Lung microvascular endothelial cell (primary cell): ENCODE data around the gene USP17L21. TPM values are rescaled to one million over a fixed set of nuclear protein-coding genes. Genes with fewer than 3 reads are reported as not detected.
"Not testable (repeated sequence)": the region's sequence is repeated elsewhere in the genome, so short reads cannot be mapped to it uniquely, and the experiment has no call there.

Experiments used
- DNase-seq, 2 donors: peaks; one replicate each; pipeline versions ENCODE4 v3.0.0 to v3.0.0-alpha.2; 2010; ENCODE audit warnings: low read depth in 2 of 2
- total RNA-seq: library from RNA; depleted of rRNA; stranded (reverse); fragments of >200 nt; gene quantifications from 2 replicates; pipeline ENCODE4 v1.2.1, GENCODE V29; 2014

USP17L21 gene, protein sequence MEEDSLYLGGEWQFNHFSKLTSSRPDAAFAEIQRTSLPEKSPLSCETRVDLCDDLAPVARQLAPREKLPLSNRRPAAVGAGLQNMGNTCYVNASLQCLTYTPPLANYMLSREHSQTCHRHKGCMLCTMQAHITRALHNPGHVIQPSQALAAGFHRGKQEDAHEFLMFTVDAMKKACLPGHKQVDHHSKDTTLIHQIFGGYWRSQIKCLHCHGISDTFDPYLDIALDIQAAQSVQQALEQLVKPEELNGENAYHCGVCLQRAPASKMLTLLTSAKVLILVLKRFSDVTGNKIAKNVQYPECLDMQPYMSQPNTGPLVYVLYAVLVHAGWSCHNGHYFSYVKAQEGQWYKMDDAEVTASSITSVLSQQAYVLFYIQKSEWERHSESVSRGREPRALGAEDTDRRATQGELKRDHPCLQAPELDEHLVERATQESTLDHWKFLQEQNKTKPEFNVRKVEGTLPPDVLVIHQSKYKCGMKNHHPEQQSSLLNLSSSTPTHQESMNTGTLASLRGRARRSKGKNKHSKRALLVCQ
- not detected in 2 replicates for total RNA-seq

- DNase-seq = not testable (repeated sequence)
These were observed at the start of gene USP17L21 for GRCh38 chr4:9262572-9262971. Gene USP17L21, plus strand, starts transcription at chr4:9262872. Its CDS starts 0 bp downstream, at chr4:9262872.

DNA sequence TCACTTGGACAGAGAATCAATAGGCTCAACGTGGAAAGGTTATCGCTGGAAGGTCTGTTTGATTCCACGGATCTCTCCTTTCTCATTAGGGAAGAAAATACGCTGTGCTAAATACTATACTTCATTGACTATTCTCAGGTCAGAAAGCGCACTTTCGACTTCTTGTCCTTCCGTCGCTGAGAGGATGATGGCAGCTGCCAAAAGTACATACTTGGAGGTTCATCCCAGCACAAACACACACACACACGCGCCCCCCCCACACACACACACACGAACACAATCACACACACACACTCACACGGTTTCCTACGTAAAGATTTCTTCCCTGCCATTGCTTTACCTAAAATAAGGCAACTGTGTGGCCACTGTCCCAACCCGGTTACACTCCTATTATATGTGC, 48.0 kb upstream of the USP17L21 start:
- not testable (repeated sequence) for DNase-seq

DNA sequence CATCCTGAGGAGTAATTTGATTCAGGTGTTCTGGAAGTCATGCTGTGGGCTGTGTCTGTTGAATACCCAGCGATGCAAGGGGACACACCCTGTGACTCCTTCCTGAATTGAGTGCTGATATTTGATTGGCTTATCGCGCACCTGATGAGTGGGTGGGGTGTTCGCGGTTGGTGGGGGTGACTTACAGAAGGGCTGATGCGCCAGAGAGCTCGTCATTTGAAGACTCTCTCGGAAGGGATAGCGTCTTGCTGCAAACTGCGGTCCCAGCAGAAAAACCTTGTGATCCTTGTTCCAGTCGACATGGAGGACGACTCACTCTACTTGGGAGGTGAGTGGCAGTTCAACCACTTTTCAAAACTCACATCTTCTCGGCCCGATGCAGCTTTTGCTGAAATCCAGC, 47.6 kb upstream of the USP17L21 start, which contains the start of gene USP17L11:
Gene USP17L11 (plus strand): TSS at position 301 of the 400 bp plus-strand sequence. CDS start 0 bp downstream, at position 301.
- not testable (repeated sequence) for DNase-seq

DNA sequence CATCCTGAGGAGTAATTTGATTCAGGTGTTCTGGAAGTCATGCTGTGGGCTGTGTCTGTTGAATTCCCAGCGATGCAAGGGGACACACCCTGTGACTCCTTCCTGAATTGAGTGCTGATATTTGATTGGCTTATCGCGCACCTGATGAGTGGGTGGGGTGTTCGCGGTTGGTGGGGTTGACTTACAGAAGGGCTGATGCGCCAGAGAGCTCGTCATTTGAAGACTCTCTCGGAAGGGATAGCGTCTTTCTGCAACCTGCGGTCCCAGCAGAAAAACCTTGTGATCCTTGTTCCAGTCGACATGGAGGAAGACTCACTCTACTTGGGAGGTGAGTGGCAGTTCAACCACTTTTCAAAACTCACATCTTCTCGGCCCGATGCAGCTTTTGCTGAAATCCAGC, 42.8 kb upstream of the USP17L21 start, which contains the start of gene USP17L12:
Gene USP17L12 (plus strand): TSS at position 301 of the 400 bp plus-strand sequence. CDS start 0 bp downstream, at position 301.
- DNase-seq = not testable (repeated sequence)

GRCh38 chr4:9224596-9224995, 38.1 kb upstream of the USP17L21 start, which contains the start of gene USP17L13:
Gene USP17L13, plus strand, starts transcription at chr4:9224896. Its CDS starts 0 bp downstream, at chr4:9224896.
- DNase-seq = not testable (repeated sequence)

- not testable (repeated sequence) for DNase-seq
These were observed 32.4 kb upstream of the USP17L21 start for GRCh38 chr4:9230249-9230648.

DNA sequence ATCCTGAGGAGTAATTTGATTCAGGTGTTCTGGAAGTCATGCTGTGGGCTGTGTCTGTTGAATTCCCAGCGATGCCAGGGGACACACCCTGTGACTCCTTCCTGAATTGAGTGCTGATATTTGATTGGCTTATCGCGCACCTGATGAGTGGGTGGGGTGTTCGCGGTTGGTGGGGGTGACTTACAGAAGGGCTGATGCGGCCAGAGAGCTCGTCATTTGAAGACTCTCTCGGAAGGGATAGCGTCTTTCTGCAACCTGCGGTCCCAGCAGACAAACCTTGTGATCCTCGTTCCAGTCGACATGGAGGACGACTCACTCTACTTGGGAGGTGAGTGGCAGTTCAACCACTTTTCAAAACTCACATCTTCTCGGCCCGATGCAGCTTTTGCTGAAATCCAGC, 28.6 kb upstream of the USP17L21 start, which contains the start of gene USP17L15:
Gene USP17L15 (plus strand): TSS at position 301 of the 400 bp plus-strand sequence. CDS start 0 bp downstream, at position 301.
- DNase-seq = not testable (repeated sequence)

DNA sequence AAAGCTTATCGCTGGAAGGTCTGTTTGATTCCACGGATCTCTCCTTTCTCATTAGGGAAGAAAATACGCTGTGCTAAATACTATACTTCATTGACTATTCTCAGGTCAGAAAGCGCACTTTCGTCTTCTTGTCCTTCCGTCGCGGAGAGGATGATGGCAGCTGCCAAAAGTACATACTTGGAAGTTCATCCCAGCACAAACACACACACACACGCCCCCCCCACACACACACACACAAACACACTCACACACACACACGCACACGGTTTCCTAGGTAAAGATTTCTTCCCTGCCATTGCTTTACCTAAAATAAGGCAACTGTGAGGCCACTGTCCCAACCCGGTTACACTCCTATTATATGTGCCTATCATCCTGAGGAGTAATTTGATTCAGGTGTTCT, 24.2 kb upstream of the USP17L21 start:
- DNase-seq = peak; percentile 0 to 2

GRCh38 chr4:9243579-9243978, 19.1 kb upstream of the USP17L21 start, which contains the start of gene USP17L17:
Gene USP17L17, plus strand, starts transcription at chr4:9243879. Its CDS starts 0 bp downstream, at chr4:9243879.
- not testable (repeated sequence) for DNase-seq

GRCh38 chr4:9247953-9248680, 14.6 kb upstream of the USP17L21 start, which contains the start of gene USP17L18:
Gene USP17L18, plus strand, starts transcription at chr4:9248630. Its CDS starts 0 bp downstream, at chr4:9248630.
- peak in 1 of 2 donors; percentile 0 for DNase-seq

DNA sequence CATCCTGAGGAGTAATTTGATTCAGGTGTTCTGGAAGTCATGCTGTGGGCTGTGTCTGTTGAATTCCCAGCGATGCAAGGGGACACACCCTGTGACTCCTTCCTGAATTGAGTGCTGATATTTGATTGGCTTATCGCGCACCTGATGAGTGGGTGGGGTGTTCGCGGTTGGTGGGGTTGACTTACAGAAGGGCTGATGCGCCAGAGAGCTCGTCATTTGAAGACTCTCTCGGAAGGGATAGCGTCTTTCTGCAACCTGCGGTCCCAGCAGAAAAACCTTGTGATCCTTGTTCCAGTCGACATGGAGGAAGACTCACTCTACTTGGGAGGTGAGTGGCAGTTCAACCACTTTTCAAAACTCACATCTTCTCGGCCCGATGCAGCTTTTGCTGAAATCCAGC, 9.6 kb upstream of the USP17L21 start, which contains the start of gene USP17L19:
Gene USP17L19 (plus strand): TSS at position 301 of the 400 bp plus-strand sequence. CDS start 0 bp downstream, at position 301.
- not testable (repeated sequence) for DNase-seq

DNA sequence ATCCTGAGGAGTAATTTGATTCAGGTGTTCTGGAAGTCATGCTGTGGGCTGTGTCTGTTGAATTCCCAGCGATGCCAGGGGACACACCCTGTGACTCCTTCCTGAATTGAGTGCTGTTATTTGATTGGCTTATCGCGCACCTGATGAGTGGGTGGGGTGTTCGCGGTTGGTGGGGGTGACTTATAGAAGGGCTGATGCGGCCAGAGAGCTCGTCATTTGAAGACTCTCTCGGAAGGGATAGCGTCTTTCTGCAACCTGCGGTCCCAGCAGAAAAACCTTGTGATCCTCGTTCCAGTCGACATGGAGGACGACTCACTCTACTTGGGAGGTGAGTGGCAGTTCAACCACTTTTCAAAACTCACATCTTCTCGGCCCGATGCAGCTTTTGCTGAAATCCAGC, 4.8 kb upstream of the USP17L21 start, which contains the start of gene USP17L20:
Gene USP17L20 (plus strand): TSS at position 301 of the 400 bp plus-strand sequence. CDS start 0 bp downstream, at position 301.
- not testable (repeated sequence) for DNase-seq

DNA sequence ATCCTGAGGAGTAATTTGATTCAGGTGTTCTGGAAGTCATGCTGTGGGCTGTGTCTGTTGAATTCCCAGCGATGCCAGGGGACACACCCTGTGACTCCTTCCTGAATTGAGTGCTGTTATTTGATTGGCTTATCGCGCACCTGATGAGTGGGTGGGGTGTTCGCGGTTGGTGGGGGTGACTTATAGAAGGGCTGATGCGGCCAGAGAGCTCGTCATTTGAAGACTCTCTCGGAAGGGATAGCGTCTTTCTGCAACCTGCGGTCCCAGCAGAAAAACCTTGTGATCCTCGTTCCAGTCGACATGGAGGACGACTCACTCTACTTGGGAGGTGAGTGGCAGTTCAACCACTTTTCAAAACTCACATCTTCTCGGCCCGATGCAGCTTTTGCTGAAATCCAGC, 4.6 kb downstream of the USP17L21 start, which contains the start of gene USP17L22:
Gene USP17L22 (plus strand): TSS at position 301 of the 400 bp plus-strand sequence. CDS start 0 bp downstream, at position 301.
- not testable (repeated sequence) for DNase-seq

- not testable (repeated sequence) for DNase-seq
These were observed 9.0 kb downstream of the USP17L21 start for GRCh38 chr4:9271719-9272118.

Other genes starting within 250 kb of the USP17L21 start
- gene FAM90A26, start 92.5 kb upstream of the USP17L21 start, total RNA-seq = not detected in 2 replicates
- gene USP17L10, start 52.2 kb upstream of the USP17L21 start, total RNA-seq = not detected in 2 replicates
- gene USP17L11, start 47.5 kb upstream of the USP17L21 start, total RNA-seq = not detected in 2 replicates
- gene USP17L12, start 42.7 kb upstream of the USP17L21 start, total RNA-seq = not detected in 2 replicates
- not detected in 2 replicates for gene USP17L13, start 38.0 kb upstream of the USP17L21 start, total RNA-seq
- not detected in 2 replicates for gene USP17L15, start 28.5 kb upstream of the USP17L21 start, total RNA-seq
- gene USP17L17, start 19.0 kb upstream of the USP17L21 start, total RNA-seq = not detected in 2 replicates
- not detected in 2 replicates for gene USP17L18, start 14.2 kb upstream of the USP17L21 start, total RNA-seq
- gene USP17L19, start 9.5 kb upstream of the USP17L21 start, total RNA-seq = not detected in 2 replicates
- not detected in 2 replicates for gene USP17L20, start 4.7 kb upstream of the USP17L21 start, total RNA-seq
- not detected in 2 replicates for gene USP17L22, start 4.7 kb downstream of the USP17L21 start, total RNA-seq
- gene USP17L24, start 62.3 kb downstream of the USP17L21 start, total RNA-seq = not detected in 2 replicates
- not detected in 2 replicates for gene USP17L25, start 67.0 kb downstream of the USP17L21 start, total RNA-seq
- gene USP17L26, start 71.8 kb downstream of the USP17L21 start, total RNA-seq = not detected in 2 replicates
- gene USP17L5, start 76.5 kb downstream of the USP17L21 start, total RNA-seq = not detected in 2 replicates
- gene USP17L27, start 81.3 kb downstream of the USP17L21 start, total RNA-seq = not detected in 2 replicates
- not detected in 2 replicates for gene USP17L28, start 86.0 kb downstream of the USP17L21 start, total RNA-seq
- gene USP17L29, start 90.8 kb downstream of the USP17L21 start, total RNA-seq = not detected in 2 replicates
- gene USP17L30, start 100.3 kb downstream of the USP17L21 start, total RNA-seq = not detected in 2 replicates
- not detected in 2 replicates for gene DEFB131A, start 181.5 kb downstream of the USP17L21 start, total RNA-seq